Astrocyte (in vitro differentiated cells and primary cell): ENCODE data around the gene ANK3.

Experiments
- CTCF ChIP-seq: IDR thresholded peaks from 2 replicates; pipeline ENCODE4 v1.5.1; 2011; ENCODE audit warnings: low read depth, mild to moderate bottlenecking, inconsistent platforms, low read length, moderate library complexity; ENCODE audit not compliant: insufficient read depth
- EZH2 ChIP-seq: IDR thresholded peaks from 2 replicates; pipeline ENCODE4 v1.6.1; 2012; ENCODE audit warnings: mild to moderate bottlenecking, low read length, inconsistent platforms; ENCODE audit not compliant: insufficient read depth

- TF ChIP-seq CTCF (no peak), EZH2 (no peak)
Measured at GRCh38 chr10:60167050-60167449, 222.6 kb downstream of the ANK3 start.
